ENCODE data around the gene FKBP9.

The FKBP9 gene

GRCh38 chr7:33039903-33040292 is 82.7 kb downstream of the FKBP9 start:
- TF ChIP-seq CTCF (conservative IDR thresholded peaks at IDR 0.05) (no peak), ZFX (IDR thresholded peaks at IDR 0.05) (no peak)
- H3K27ac ChIP-seq = no peak overlapping the region

GRCh38 chr7:33040803-33041516 is 83.7 kb downstream of the FKBP9 start:
- no peak overlapping the region for H3K27ac ChIP-seq
- TF ChIP-seq CTCF (conservative IDR thresholded peaks at IDR 0.05) = no peak
- no peak for TF ChIP-seq ZFX (IDR thresholded peaks at IDR 0.05)

- TF ChIP-seq ZFX (IDR thresholded peaks at IDR 0.05) (no peak), CTCF (conservative IDR thresholded peaks at IDR 0.05) (no peak)
- H3K27ac ChIP-seq = no peak overlapping the region
These were observed 84.6 kb downstream of the FKBP9 start for GRCh38 chr7:33041631-33042428.

DNA sequence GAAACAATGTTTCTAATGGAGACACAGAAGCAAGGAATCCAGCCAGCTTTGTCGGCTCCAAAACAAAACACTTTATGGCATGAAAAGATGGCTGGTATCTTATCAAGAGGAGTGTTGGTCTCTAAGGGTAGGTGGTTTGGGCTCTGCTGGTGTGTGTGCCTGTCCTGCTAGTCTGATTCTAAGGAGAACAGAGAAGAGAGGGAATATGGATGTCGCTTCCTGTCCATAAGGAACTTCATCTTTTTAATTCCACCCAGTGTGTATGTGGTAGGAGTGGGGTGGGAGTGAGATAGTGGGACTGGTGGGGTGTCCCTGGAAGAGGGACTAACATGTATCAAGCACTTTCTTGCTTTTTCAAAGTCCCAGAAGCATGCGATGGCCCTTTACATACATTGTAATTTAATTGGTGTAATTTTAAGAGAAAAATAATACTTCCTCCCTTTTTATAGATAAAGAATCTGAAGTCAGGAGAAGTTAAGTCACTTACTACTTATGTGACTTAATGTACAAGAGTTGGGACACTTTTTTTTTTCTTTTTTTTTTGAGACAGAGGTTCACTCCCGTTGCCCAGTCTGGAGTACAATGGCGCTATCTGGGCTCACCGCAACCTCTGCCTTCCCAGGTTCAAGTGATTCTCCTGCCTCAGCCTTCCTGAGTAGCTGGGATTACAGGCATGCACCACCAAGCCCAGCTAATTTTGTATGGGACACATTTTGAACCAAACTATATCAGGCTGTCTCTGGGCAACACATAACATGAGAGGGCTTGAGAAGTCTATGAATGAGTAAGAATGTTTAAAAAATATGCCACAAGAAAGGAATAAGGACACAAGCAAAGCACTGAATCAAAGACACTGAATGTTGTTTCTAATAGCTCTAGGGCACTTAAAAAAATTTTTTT is 86.5 kb downstream of the FKBP9 start:
- no peak for TF ChIP-seq CTCF (conservative IDR thresholded peaks at IDR 0.05)
- TF ChIP-seq ZFX (IDR thresholded peaks at IDR 0.05) = no peak
- H3K27ac ChIP-seq = no peak overlapping the region

DNA sequence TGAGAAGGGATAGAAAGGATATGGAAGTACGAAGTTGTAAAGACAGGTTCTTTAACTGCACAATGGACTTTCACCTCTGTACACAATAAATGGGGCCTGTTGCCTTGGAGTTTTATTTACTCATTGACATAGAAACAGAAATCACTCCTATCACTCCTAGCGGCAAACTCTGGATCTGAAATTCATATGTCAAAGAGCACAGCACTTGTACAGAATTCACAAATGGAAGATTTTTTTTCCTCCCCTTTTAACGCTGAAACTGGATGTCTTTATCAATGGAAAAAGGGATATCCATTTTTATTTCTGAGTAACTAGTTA is 87.1 kb downstream of the FKBP9 start:
- TF ChIP-seq ZFX (IDR thresholded peaks at IDR 0.05) (no peak), CTCF (conservative IDR thresholded peaks at IDR 0.05) (peak; percentile 61)
- H3K27ac ChIP-seq = no peak overlapping the region

DNA sequence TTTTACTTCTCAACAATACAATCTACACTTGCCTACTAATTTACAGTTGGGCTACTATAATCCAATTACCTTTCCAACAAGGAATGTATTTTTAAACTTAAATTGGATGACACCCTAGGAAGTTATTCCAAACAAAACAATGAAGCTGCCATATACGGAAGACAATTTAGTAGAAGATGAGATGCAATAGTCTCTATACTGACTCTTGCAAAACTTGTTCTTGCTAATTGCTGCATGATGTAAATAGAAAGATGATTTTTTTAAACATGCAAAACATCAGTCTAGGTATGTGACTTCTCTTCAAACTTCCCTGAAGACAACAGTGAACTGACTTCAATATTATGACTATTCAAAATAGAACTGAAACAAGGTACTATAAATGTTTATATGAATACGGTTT is 87.7 kb downstream of the FKBP9 start:
- H3K27ac ChIP-seq = no peak overlapping the region
- TF ChIP-seq ZFX (IDR thresholded peaks at IDR 0.05) = no peak
- TF ChIP-seq CTCF (conservative IDR thresholded peaks at IDR 0.05) = no peak

Data from C4-2B (cell line).